Peyer's patch (tissue), 4 donors: ENCODE measurements around the gene ZNF784.

ENCODE experiments used
- POLR2A ChIP-seq, 2 donors: fragments of 450-650 bp; IDR thresholded peaks; one replicate each; pipeline ENCODE4 v1.5.1; 2017; ENCODE audit warnings: antibody characterized with exemption in 2 of 2, mild to moderate bottlenecking in 2 of 2, moderate library complexity in 2 of 2
- TF ChIP-seq, protein P1 (sequence below), 6 experiments: fragments of 450-650 bp in 4 of 6; fragments of 200-600 bp in 2 of 6; sonication (generic) in 1 of 6; IDR thresholded peaks; one replicate each; pipeline ENCODE4 v1.5.1; 2017 to 2019; ENCODE audit warnings: antibody characterized with exemption in 6 of 6, mild to moderate bottlenecking in 3 of 6, moderate library complexity in 1 of 6

- TF ChIP-seq, protein P1, sequence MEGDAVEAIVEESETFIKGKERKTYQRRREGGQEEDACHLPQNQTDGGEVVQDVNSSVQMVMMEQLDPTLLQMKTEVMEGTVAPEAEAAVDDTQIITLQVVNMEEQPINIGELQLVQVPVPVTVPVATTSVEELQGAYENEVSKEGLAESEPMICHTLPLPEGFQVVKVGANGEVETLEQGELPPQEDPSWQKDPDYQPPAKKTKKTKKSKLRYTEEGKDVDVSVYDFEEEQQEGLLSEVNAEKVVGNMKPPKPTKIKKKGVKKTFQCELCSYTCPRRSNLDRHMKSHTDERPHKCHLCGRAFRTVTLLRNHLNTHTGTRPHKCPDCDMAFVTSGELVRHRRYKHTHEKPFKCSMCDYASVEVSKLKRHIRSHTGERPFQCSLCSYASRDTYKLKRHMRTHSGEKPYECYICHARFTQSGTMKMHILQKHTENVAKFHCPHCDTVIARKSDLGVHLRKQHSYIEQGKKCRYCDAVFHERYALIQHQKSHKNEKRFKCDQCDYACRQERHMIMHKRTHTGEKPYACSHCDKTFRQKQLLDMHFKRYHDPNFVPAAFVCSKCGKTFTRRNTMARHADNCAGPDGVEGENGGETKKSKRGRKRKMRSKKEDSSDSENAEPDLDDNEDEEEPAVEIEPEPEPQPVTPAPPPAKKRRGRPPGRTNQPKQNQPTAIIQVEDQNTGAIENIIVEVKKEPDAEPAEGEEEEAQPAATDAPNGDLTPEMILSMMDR (IDR thresholded peaks at IDR 0.05), result no peak
- no peak for TF ChIP-seq POLR2A (IDR thresholded peaks at IDR 0.05)
Observed at GRCh38 chr19:55648585-55649267, 24.4 kb upstream of the ZNF784 start.
